OCI-LY3 (cell line): Measurements from ENCODE around the gene EIF4E1B.

ENCODE experiments used
- CTCF ChIP-seq: fragments of 200-600, 300-600 bp; sonication (generic); IDR thresholded peaks from 2 replicates; pipeline ENCODE4 v1.5.1; 2014; ENCODE audit warnings: antibody characterized with exemption, low read length, low read depth
- EZH2phosphoT487 ChIP-seq: fragments of 200-600 bp; shearing (Covaris generic); IDR thresholded peaks from 2 replicates; pipeline ENCODE4 v1.6.1; 2018; ENCODE audit warnings: antibody characterized with exemption, mixed run types, low read depth

- no peak for TF ChIP-seq CTCF
- TF ChIP-seq EZH2phosphoT487: no peak
These were observed 42.2 kb upstream of the EIF4E1B start for GRCh38 chr5:176588297-176588696.
